ENCODE results near the gene OR2A14.

OR2A14 gene

GRCh38 chr7:144132262-144132661, 9.3 kb downstream of the OR2A14 start:
- TF ChIP-seq REST (IDR thresholded peaks at IDR 0.05; ENCODE audit: insufficient replicate concordance, low read depth) (no peak), SPI1 (IDR thresholded peaks at IDR 0.05; ENCODE audit: borderline replicate concordance, low read depth) (no peak), GABPA (IDR thresholded peaks at IDR 0.05; ENCODE audit: low read depth) (no peak), POLR2AphosphoS5 (IDR thresholded peaks at IDR 0.05; ENCODE audit: low read depth) (no peak), CTCF (IDR thresholded peaks at IDR 0.05; ENCODE audit: insufficient read depth, low read length) (no peak)
- no peak for DNase-seq (ENCODE audit: low read depth in 1 of 2, low spot score in 1 of 2)
- H3K27me3 ChIP-seq (ENCODE audit: insufficient read depth, poor library complexity, severe bottlenecking): no peaks in the 10 kb centered on the region

GRCh38 chr7:144133307-144133706, 10.3 kb downstream of the OR2A14 start:
- DNase-seq (ENCODE audit: low read depth in 1 of 2, low spot score in 1 of 2): no peak
- Histone ChIP-seq H3K27ac (replicated peaks) (no peak overlapping the region), H3K27me3 (ENCODE audit: insufficient read depth, poor library complexity, severe bottlenecking) (no peaks in the 10 kb centered on the region), H3K4me3 (replicated peaks; ENCODE audit: insufficient read depth, low read length) (no peak overlapping the region)
- TF ChIP-seq SPI1 (IDR thresholded peaks at IDR 0.05; ENCODE audit: borderline replicate concordance, low read depth) (no peak), GABPA (IDR thresholded peaks at IDR 0.05; ENCODE audit: low read depth) (no peak), POLR2AphosphoS5 (IDR thresholded peaks at IDR 0.05; ENCODE audit: low read depth) (no peak)

More at GRCh38 chr7:144132262-144132661, 9.3 kb downstream of the OR2A14 start:
- Histone ChIP-seq H3K4me3 (replicated peaks; ENCODE audit: insufficient read depth, low read length) (no peak overlapping the region), H3K27ac (replicated peaks) (no peak overlapping the region)

GRCh38 chr7:144134116-144134515, 11.1 kb downstream of the OR2A14 start:
- no peak for DNase-seq (ENCODE audit: low read depth in 1 of 2, low spot score in 1 of 2)
- no peak overlapping the region for H3K27ac ChIP-seq (replicated peaks)
- TF ChIP-seq CTCF (IDR thresholded peaks at IDR 0.05; ENCODE audit: insufficient read depth, low read length): no peak
- no peak for TF ChIP-seq SPI1 (IDR thresholded peaks at IDR 0.05; ENCODE audit: borderline replicate concordance, low read depth)
- TF ChIP-seq GABPA (IDR thresholded peaks at IDR 0.05; ENCODE audit: low read depth): no peak
- no peak for TF ChIP-seq REST (IDR thresholded peaks at IDR 0.05; ENCODE audit: insufficient replicate concordance, low read depth)
- no peak for TF ChIP-seq POLR2AphosphoS5 (IDR thresholded peaks at IDR 0.05; ENCODE audit: low read depth)
- H3K4me3 ChIP-seq (replicated peaks; ENCODE audit: insufficient read depth, low read length): no peak overlapping the region
- H3K27me3 ChIP-seq (ENCODE audit: insufficient read depth, poor library complexity, severe bottlenecking): no peaks in the 10 kb centered on the region

GRCh38 chr7:144137501-144137900, 14.5 kb downstream of the OR2A14 start:
- no peak overlapping the region for H3K4me3 ChIP-seq (replicated peaks; ENCODE audit: insufficient read depth, low read length)
- H3K27me3 ChIP-seq (ENCODE audit: insufficient read depth, poor library complexity, severe bottlenecking): no peaks in the 10 kb centered on the region
- H3K27ac ChIP-seq (replicated peaks): no peak overlapping the region
- DNase-seq (ENCODE audit: low read depth in 1 of 2, low spot score in 1 of 2): no peak
- TF ChIP-seq POLR2AphosphoS5 (IDR thresholded peaks at IDR 0.05; ENCODE audit: low read depth) (no peak), SPI1 (IDR thresholded peaks at IDR 0.05; ENCODE audit: borderline replicate concordance, low read depth) (no peak), GABPA (IDR thresholded peaks at IDR 0.05; ENCODE audit: low read depth) (no peak), REST (IDR thresholded peaks at IDR 0.05; ENCODE audit: insufficient replicate concordance, low read depth) (no peak), CTCF (IDR thresholded peaks at IDR 0.05; ENCODE audit: insufficient read depth, low read length) (no peak)

Data from HL-60 (cell line).